Mesenchymal stem cell (in vitro differentiated cells and primary cell): ENCODE data around the gene PLRG1. TPM values are rescaled to one million over a fixed set of nuclear protein-coding genes. Genes with fewer than 3 reads are reported as not detected.
"Not testable (repeated sequence)": the region's sequence is repeated elsewhere in the genome, so short reads cannot be mapped to it uniquely, and the experiment has no call there.

Experiments used
- DNase-seq: peaks from one replicate; pipeline ENCODE4 v3.0.0-alpha.2; 2013
- H2AFZ ChIP-seq: one replicate; pipeline ENCODE4 v1.6.1; 2013; ENCODE audit warnings: low read depth, mild to moderate bottlenecking, control low read depth, inconsistent platforms, low read length, moderate library complexity
- H2AK5ac ChIP-seq: 2 replicates; pipeline ENCODE4 v1.6.1; 2013; ENCODE audit warnings: low read length, moderate library complexity, mild to moderate bottlenecking, inconsistent platforms; ENCODE audit not compliant: severe bottlenecking
- H2BK120ac ChIP-seq: one replicate; pipeline ENCODE4 v1.6.1; 2013; ENCODE audit warnings: low read depth, mild to moderate bottlenecking, inconsistent platforms, low read length, moderate library complexity
- H2BK12ac ChIP-seq, 2 experiments: one replicate each; pipeline ENCODE4 v1.6.1; 2013; ENCODE audit warnings: inconsistent platforms in 2 of 2, low read length in 2 of 2, mild to moderate bottlenecking in 2 of 2, moderate library complexity in 2 of 2, control low read depth in 1 of 2
- H2BK15ac ChIP-seq: one replicate; pipeline ENCODE4 v1.6.1; 2013; ENCODE audit warnings: mild to moderate bottlenecking, low read depth, inconsistent platforms; ENCODE audit not compliant: poor library complexity, severe bottlenecking
- H2BK5ac ChIP-seq: 2 replicates; pipeline ENCODE4 v1.6.1; 2013; ENCODE audit warnings: low read depth, mild to moderate bottlenecking, low read length, control low read depth, inconsistent platforms; ENCODE audit not compliant: poor library complexity, severe bottlenecking
- H3K14ac ChIP-seq, 2 experiments: one replicate each; pipeline ENCODE4 v1.6.1; 2013; ENCODE audit warnings: inconsistent platforms in 2 of 2, low read length in 2 of 2, control low read depth in 1 of 2, mild to moderate bottlenecking in 1 of 2, moderate library complexity in 1 of 2
- H3K18ac ChIP-seq, 2 experiments: one replicate each; pipeline ENCODE4 v1.6.1; 2013; ENCODE audit warnings: inconsistent platforms in 2 of 2, low read length in 2 of 2, control low read depth in 1 of 2, low read depth in 1 of 2, mild to moderate bottlenecking in 1 of 2
- H3K23ac ChIP-seq, 2 experiments: one replicate each; pipeline ENCODE4 v1.6.1; 2013; ENCODE audit warnings: inconsistent platforms in 2 of 2, low read length in 2 of 2, mild to moderate bottlenecking in 2 of 2, moderate library complexity in 2 of 2, control low read depth in 1 of 2
- H3K27ac ChIP-seq: 2 replicates; pipeline ENCODE4 v1.5.1; 2013; ENCODE audit warnings: mild to moderate bottlenecking, moderate library complexity, low read length, control low read depth, inconsistent platforms; ENCODE audit not compliant: poor library complexity, severe bottlenecking
- H3K27me3 ChIP-seq, 2 experiments: 2 replicates each; pipeline versions ENCODE4 v1.6.1 to v1.7.0; 2013; ENCODE audit warnings: low read length in 2 of 2, mild to moderate bottlenecking in 2 of 2, moderate library complexity in 2 of 2, control low read depth in 1 of 2, inconsistent platforms in 1 of 2; ENCODE audit not compliant: control insufficient read depth in 1 of 2, insufficient read depth in 1 of 2
- H3K36me3 ChIP-seq, 2 experiments: 2 replicates each; pipeline versions ENCODE4 v1.6.1 to v1.7.0; 2013; ENCODE audit warnings: low read length in 2 of 2, control low read depth in 1 of 2, inconsistent platforms in 1 of 2, low read depth in 1 of 2, mild to moderate bottlenecking in 1 of 2; ENCODE audit not compliant: insufficient read depth in 2 of 2, control insufficient read depth in 1 of 2
- H3K4ac ChIP-seq, 2 experiments: one replicate each; pipeline ENCODE4 v1.6.1; 2013; ENCODE audit warnings: inconsistent platforms in 2 of 2, low read length in 2 of 2, mild to moderate bottlenecking in 2 of 2, moderate library complexity in 2 of 2, control low read depth in 1 of 2, low read depth in 1 of 2
- H3K4me1 ChIP-seq: 2 replicates; pipeline ENCODE4 v1.6.1; 2013; ENCODE audit warnings: low read depth, low read length, control low read depth; ENCODE audit not compliant: control insufficient read depth, insufficient read depth
- H3K4me2 ChIP-seq: 2 replicates; pipeline ENCODE4 v1.6.1; 2013; ENCODE audit warnings: low read length, mild to moderate bottlenecking, inconsistent platforms; ENCODE audit not compliant: poor library complexity, severe bottlenecking
- H3K4me3 ChIP-seq, 2 experiments: 2 replicates each; pipeline versions ENCODE4 v1.5.1 to v1.7.0; 2013; ENCODE audit warnings: low read length in 2 of 2, mild to moderate bottlenecking in 2 of 2, control low read depth in 1 of 2, low read depth in 1 of 2; ENCODE audit not compliant: insufficient read depth in 1 of 2
- H3K79me1 ChIP-seq: replicated peaks from 2 replicates; pipeline ENCODE4 v1.6.1; 2013; ENCODE audit warnings: mild to moderate bottlenecking, control low read depth, low read length, inconsistent platforms; ENCODE audit not compliant: poor library complexity, severe bottlenecking
- H3K9ac ChIP-seq: 2 replicates; pipeline ENCODE4 v1.7.0; 2013; ENCODE audit warnings: mild to moderate bottlenecking, low read length, moderate library complexity
- H3K9me3 ChIP-seq: 2 replicates; pipeline ENCODE4 v1.7.0; 2013; ENCODE audit warnings: mild to moderate bottlenecking, low read length; ENCODE audit not compliant: control insufficient read depth
- H4K8ac ChIP-seq: one replicate; pipeline ENCODE4 v1.6.1; 2013; ENCODE audit warnings: inconsistent platforms, mild to moderate bottlenecking, low read length, moderate library complexity
- H4K91ac ChIP-seq: one replicate; pipeline ENCODE4 v1.6.1; 2013; ENCODE audit warnings: mild to moderate bottlenecking, low read length, inconsistent platforms
- WGBS: methylation state at CpG from one replicate; pipeline ENCODE4 v1.1.7; 2013; ENCODE audit warnings: mixed read lengths; 5-methylcytosine and 5-hydroxymethylcytosine counted together
- polyA plus RNA-seq, 2 experiments: library from polyadenylated mRNA; stranded (reverse); fragments of 200-250 nt; gene quantifications; one replicate each; pipeline ENCODE4 v1.2.3, GENCODE V29; 2013

Gene PLRG1
- 74.0 TPM for polyA plus RNA-seq (2013, experiment 1 of 2)
- 76.4 TPM for polyA plus RNA-seq (2013, experiment 2 of 2)

- H3K4me2 ChIP-seq: peak within 1 kb of the TSS; percentile 93
- no peaks in the 10 kb centered on the region for H3K9me3 ChIP-seq
- 4% methylated on average over 51 of the region's 51 CpGs for WGBS
- H3K23ac ChIP-seq: no peak within 1 kb of the TSS
- peak within 1 kb of the TSS; percentile 19 to 49 for H3K18ac ChIP-seq
- no peak within 1 kb of the TSS for H2AFZ ChIP-seq
- H3K36me3 ChIP-seq: peaks cover 0 to 33% of the 10 kb centered on the region in 2 experiments
- H3K4ac ChIP-seq: peak within 1 kb of the TSS in 1 of 2 experiments; percentile 26
- H3K4me3 ChIP-seq: peak within 1 kb of the TSS; percentile 80 to 97
- H4K8ac ChIP-seq: peak within 1 kb of the TSS; percentile 91
- H2AK5ac ChIP-seq: no peak within 1 kb of the TSS
- H3K4me1 ChIP-seq: no peaks in the 10 kb centered on the region
- no peaks in the 10 kb centered on the region for H3K27me3 ChIP-seq
- no peak within 1 kb of the TSS for H4K91ac ChIP-seq
- peak within 1 kb of the TSS in 1 of 2 experiments; percentile 78 for H3K14ac ChIP-seq
- no peak within 1 kb of the TSS for H2BK12ac ChIP-seq
- DNase-seq: peak; percentile 95
- H2BK120ac ChIP-seq: peak within 1 kb of the TSS; percentile 27
- peaks cover 3% of the 10 kb centered on the region for H3K79me1 ChIP-seq
- no peak within 1 kb of the TSS for H2BK5ac ChIP-seq
- peak within 1 kb of the TSS; percentile 70 for H3K27ac ChIP-seq
- H2BK15ac ChIP-seq: no peak within 1 kb of the TSS
- H3K9ac ChIP-seq: peak within 1 kb of the TSS; percentile 96
Measured at GRCh38 chr4:154549894-154550790, at the start of gene PLRG1. TSS of gene PLRG1 (minus strand) at chr4:154550400. CDS start at chr4:154550308, 92 bp downstream.

GRCh38 chr4:154597798-154598774 lies 47.9 kb upstream of the PLRG1 start:
- no peak overlapping the region for H3K23ac ChIP-seq

GRCh38 chr4:154597281-154597680 lies 47.1 kb upstream of the PLRG1 start:
- not testable (repeated sequence) for H3K4me1 ChIP-seq, H3K9me3 ChIP-seq, H3K4me3 ChIP-seq, H3K36me3 ChIP-seq, H3K4me2 ChIP-seq, H4K91ac ChIP-seq, H2BK15ac ChIP-seq, DNase-seq, H3K27ac ChIP-seq, H4K8ac ChIP-seq, H2AFZ ChIP-seq, H2BK12ac ChIP-seq, H3K27me3 ChIP-seq, H2BK5ac ChIP-seq, H2AK5ac ChIP-seq, H3K4ac ChIP-seq, H3K23ac ChIP-seq, H3K14ac ChIP-seq, H3K18ac ChIP-seq, H2BK120ac ChIP-seq, H3K79me1 ChIP-seq, H3K9ac ChIP-seq
- WGBS: 94% methylated on average over 11 of the region's 11 CpGs

More at GRCh38 chr4:154597798-154598774, 47.9 kb upstream of the PLRG1 start:
- Histone ChIP-seq H3K14ac (no peak overlapping the region), H2BK15ac (no peak overlapping the region), H2BK5ac (no peak overlapping the region), H4K91ac (no peak overlapping the region), H3K27ac (no peak overlapping the region), H4K8ac (no peak overlapping the region), H3K4me3 (no peak overlapping the region), H3K27me3 (no peaks in the 10 kb centered on the region), H3K4ac (no peak overlapping the region), H3K9ac (no peak overlapping the region), H3K18ac (no peak overlapping the region), H3K9me3 (no peaks in the 10 kb centered on the region), H3K79me1 (no peaks in the 10 kb centered on the region), H2BK120ac (no peak overlapping the region), H3K4me2 (no peak overlapping the region), H2AFZ (no peak overlapping the region), H3K36me3 (no peaks in the 10 kb centered on the region), H2AK5ac (no peak overlapping the region), H3K4me1 (no peaks in the 10 kb centered on the region), H2BK12ac (no peak overlapping the region)
- DNase-seq: no peak
- WGBS: 63% methylated on average over 5 of the region's 7 CpGs
